ENCODE measurements around the gene RPTOR. TPM values are rescaled to one million over a fixed set of nuclear protein-coding genes. Genes with fewer than 3 reads are reported as not detected.

The RPTOR gene
- total RNA-seq, 1 experiment from 2014 or later = 58.0 TPM

DNA sequence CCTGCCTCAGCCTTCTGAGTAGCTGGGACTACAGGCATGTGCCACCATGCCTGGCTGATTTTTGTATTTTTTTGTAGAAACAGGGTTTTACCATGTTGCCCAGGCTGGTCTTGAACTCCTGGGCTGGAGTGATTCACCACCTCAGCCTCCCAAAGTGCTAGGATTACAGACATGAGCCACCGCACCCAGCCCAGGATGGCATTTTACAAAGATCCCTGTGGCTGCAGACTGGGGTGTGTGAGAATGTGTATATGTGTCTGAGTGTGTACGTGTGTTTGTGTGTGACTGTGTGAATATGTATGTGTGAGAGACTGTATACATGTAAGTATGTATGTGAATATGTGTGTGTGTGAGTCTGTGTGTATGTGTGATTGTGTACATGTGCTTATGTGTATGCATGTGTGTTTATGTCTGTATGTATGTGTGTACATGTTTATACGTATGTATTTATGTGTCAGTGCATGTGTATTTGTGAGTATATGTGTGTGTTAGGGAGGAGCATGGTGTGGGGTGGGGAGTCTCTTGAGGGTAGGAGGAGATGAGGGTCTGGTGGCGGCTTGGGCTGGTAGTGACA is 17.0 kb downstream of the RPTOR start:
- Histone ChIP-seq H3K36me3 (ENCODE audit: control insufficient read depth, insufficient read depth, low read length) (no peaks in the 10 kb centered on the region), H3K9me3 (ENCODE audit: control insufficient read depth, insufficient read depth, low read depth, low read length) (no peaks in the 10 kb centered on the region), H3K4me3 (ENCODE audit: low read depth in 2 of 2, low read length in 2 of 2) (no peak overlapping the region), H3K27ac (ENCODE audit: low read length) (no peak overlapping the region), H3K4me1 (ENCODE audit: control insufficient read depth, insufficient read depth, low read length) (no peaks in the 10 kb centered on the region), H3K27me3 (ENCODE audit: control insufficient read depth, insufficient read depth, low read length) (no peaks in the 10 kb centered on the region)
- in situ Hi-C loops (cut with HindIII; ENCODE audit: low pct_unique_long_range_greater_than_20kb, low sequenced_read_pairs) = no loop called here
- BruUV-seq (replicated peaks) = no TSS peak
- ATAC-seq = no peak
- no peak for DNase-seq (ENCODE audit: low read depth, low spot score)
- CTCF ChIA-PET = no interaction called here
- intact Hi-C loops (cut with micrococcal nuclease; ENCODE audit: unreplicated experiment) = no loop called here
- TF ChIP-seq CTCF (IDR thresholded peaks at IDR 0.05) (no peak), TCF7L2 (IDR thresholded peaks at IDR 0.05; ENCODE audit: low read depth, low read length) (no peak), SIN3A (IDR thresholded peaks at IDR 0.05; ENCODE audit: borderline replicate concordance, insufficient read depth, low read depth, low read length) (no peak), POLR2AphosphoS5 (IDR thresholded peaks at IDR 0.05; ENCODE audit: low read depth, low read length) (no peak)
- TF ChIP-seq, protein P1, sequence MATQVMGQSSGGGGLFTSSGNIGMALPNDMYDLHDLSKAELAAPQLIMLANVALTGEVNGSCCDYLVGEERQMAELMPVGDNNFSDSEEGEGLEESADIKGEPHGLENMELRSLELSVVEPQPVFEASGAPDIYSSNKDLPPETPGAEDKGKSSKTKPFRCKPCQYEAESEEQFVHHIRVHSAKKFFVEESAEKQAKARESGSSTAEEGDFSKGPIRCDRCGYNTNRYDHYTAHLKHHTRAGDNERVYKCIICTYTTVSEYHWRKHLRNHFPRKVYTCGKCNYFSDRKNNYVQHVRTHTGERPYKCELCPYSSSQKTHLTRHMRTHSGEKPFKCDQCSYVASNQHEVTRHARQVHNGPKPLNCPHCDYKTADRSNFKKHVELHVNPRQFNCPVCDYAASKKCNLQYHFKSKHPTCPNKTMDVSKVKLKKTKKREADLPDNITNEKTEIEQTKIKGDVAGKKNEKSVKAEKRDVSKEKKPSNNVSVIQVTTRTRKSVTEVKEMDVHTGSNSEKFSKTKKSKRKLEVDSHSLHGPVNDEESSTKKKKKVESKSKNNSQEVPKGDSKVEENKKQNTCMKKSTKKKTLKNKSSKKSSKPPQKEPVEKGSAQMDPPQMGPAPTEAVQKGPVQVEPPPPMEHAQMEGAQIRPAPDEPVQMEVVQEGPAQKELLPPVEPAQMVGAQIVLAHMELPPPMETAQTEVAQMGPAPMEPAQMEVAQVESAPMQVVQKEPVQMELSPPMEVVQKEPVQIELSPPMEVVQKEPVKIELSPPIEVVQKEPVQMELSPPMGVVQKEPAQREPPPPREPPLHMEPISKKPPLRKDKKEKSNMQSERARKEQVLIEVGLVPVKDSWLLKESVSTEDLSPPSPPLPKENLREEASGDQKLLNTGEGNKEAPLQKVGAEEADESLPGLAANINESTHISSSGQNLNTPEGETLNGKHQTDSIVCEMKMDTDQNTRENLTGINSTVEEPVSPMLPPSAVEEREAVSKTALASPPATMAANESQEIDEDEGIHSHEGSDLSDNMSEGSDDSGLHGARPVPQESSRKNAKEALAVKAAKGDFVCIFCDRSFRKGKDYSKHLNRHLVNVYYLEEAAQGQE (IDR thresholded peaks at IDR 0.05; ENCODE audit: insufficient read depth in 1 of 2, low read depth in 2 of 2, low read length in 1 of 2) = no peak
- POLR2A ChIA-PET = no interaction called here

DNA sequence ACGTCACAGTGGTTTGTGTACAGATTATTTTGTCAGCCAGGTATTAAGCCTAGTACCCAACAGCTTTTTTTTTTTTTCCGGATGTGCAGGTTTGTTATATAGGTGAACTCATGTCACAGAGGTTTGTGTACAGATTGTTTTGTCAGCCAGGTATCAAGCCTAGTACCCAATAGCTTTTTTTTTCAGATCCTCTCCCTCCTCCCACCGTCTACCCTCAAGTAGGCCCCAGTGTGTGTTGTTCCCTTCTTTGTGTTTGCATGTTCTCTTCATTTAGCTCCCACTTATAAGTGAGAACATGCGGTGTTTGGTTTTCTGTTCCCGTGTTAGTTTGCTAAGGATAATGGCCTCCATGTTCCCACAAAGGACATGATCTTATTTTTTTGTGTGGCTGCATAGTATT is 19.9 kb downstream of the RPTOR start:
- in situ Hi-C loops (cut with HindIII; ENCODE audit: low pct_unique_long_range_greater_than_20kb, low sequenced_read_pairs) (no loop called here), intact Hi-C loops (cut with micrococcal nuclease; ENCODE audit: unreplicated experiment) (no loop called here)
- DNase-seq (ENCODE audit: low read depth, low spot score) = no peak
- no peak overlapping the region for H3K4me3 ChIP-seq (ENCODE audit: low read depth in 2 of 2, low read length in 2 of 2)
- TF ChIP-seq POLR2AphosphoS5 (IDR thresholded peaks at IDR 0.05; ENCODE audit: low read depth, low read length) (no peak), SIN3A (IDR thresholded peaks at IDR 0.05; ENCODE audit: borderline replicate concordance, insufficient read depth, low read depth, low read length) (no peak), TCF7L2 (IDR thresholded peaks at IDR 0.05; ENCODE audit: low read depth, low read length) (no peak), CTCF (IDR thresholded peaks at IDR 0.05) (no peak)
- TF ChIP-seq, protein P1 (IDR thresholded peaks at IDR 0.05; ENCODE audit: insufficient read depth in 1 of 2, low read depth in 2 of 2, low read length in 1 of 2) = no peak
- H3K9me3 ChIP-seq (ENCODE audit: control insufficient read depth, insufficient read depth, low read depth, low read length) = no peaks in the 10 kb centered on the region
- no TSS peak for BruUV-seq (replicated peaks)
- H3K4me1 ChIP-seq (ENCODE audit: control insufficient read depth, insufficient read depth, low read length) = no peaks in the 10 kb centered on the region
- POLR2A ChIA-PET = interaction anchor here (0.7 kb wide), 1 partner anchor 1336 kb away, joined by 5 read pairs; no protein-coding TSS in a partner anchor
- H3K27me3 ChIP-seq (ENCODE audit: control insufficient read depth, insufficient read depth, low read length) = no peaks in the 10 kb centered on the region
- CTCF ChIA-PET = no interaction called here
- H3K36me3 ChIP-seq (ENCODE audit: control insufficient read depth, insufficient read depth, low read length) = no peaks in the 10 kb centered on the region
- no peak for ATAC-seq
- H3K27ac ChIP-seq (ENCODE audit: low read length) = no peak overlapping the region
